ENCODE results near the gene TRHDE. TPM values are rescaled to one million over a fixed set of nuclear protein-coding genes. Genes with fewer than 3 reads are reported as not detected.

TRHDE gene
- total RNA-seq, 2 donors from 2014 or later = 10.9 to 73.2 TPM

GRCh38 chr12:72453066-72453465 lies 180.9 kb downstream of the TRHDE start:
- DNase-seq (peak in 1 of 4 donors; percentile 28), ATAC-seq (peak; percentile 92)
- intact Hi-C loops (cut with DNase I) = no loop called here
- no peak for TF ChIP-seq CTCF (IDR thresholded peaks at IDR 0.05)
- no peak for TF ChIP-seq POLR2A (IDR thresholded peaks at IDR 0.05)
- Histone ChIP-seq H3K9me3 (no peaks in the 10 kb centered on the region), H3K4me1 (peaks cover 39% of the 10 kb centered on the region), H3K36me3 (replicated peaks in 1 of 2; ENCODE audit: insufficient read depth in 1 of 2, low read depth in 2 of 2) (no peaks in the 10 kb centered on the region), H3K4me3 (no peak overlapping the region), H3K27me3 (no peaks in the 10 kb centered on the region), H3K27ac (peak overlapping the region in 3 of 4 donors; percentile 53 to 78 (median 71))

GRCh38 chr12:72453550-72453949 lies 181.4 kb downstream of the TRHDE start:
- peaks cover 39% of the 10 kb centered on the region for H3K4me1 ChIP-seq
- no peak overlapping the region for H3K4me3 ChIP-seq
- TF ChIP-seq CTCF (IDR thresholded peaks at IDR 0.05) (no peak), POLR2A (IDR thresholded peaks at IDR 0.05) (no peak)
- 62 to 85% methylated on average over 2 of the region's 2 CpGs for WGBS, 2 donors
- intact Hi-C loops (cut with DNase I) = no loop called here
- peak overlapping the region in 3 of 4 donors; percentile 40 to 78 (median 52) for H3K27ac ChIP-seq
- ATAC-seq (no peak), DNase-seq (no peak)
- no peaks in the 10 kb centered on the region for H3K27me3 ChIP-seq
- no peaks in the 10 kb centered on the region for H3K36me3 ChIP-seq (replicated peaks in 1 of 2; ENCODE audit: insufficient read depth in 1 of 2, low read depth in 2 of 2)
- H3K9me3 ChIP-seq = no peaks in the 10 kb centered on the region

GRCh38 chr12:72464471-72464870 lies 192.3 kb downstream of the TRHDE start:
- Histone ChIP-seq H3K4me1 (peaks cover 65% of the 10 kb centered on the region), H3K36me3 (replicated peaks in 1 of 2; ENCODE audit: insufficient read depth in 1 of 2, low read depth in 2 of 2) (no peaks in the 10 kb centered on the region), H3K27me3 (no peaks in the 10 kb centered on the region), H3K4me3 (no peak overlapping the region), H3K27ac (peak overlapping the region in 2 of 4 donors; percentile 31 to 86), H3K9me3 (no peaks in the 10 kb centered on the region)
- TF ChIP-seq CTCF (IDR thresholded peaks at IDR 0.05) (no peak), POLR2A (IDR thresholded peaks at IDR 0.05) (no peak)
- no peak for DNase-seq
- intact Hi-C loops (cut with DNase I) = no loop called here
- ATAC-seq = no peak

GRCh38 chr12:72465155-72465554 lies 193.0 kb downstream of the TRHDE start:
- H3K4me3 ChIP-seq = no peak overlapping the region
- 46 to 54% methylated on average over 1 of the region's 1 CpG for WGBS, 2 donors
- H3K36me3 ChIP-seq (replicated peaks in 1 of 2; ENCODE audit: insufficient read depth in 1 of 2, low read depth in 2 of 2) = no peaks in the 10 kb centered on the region
- ATAC-seq = no peak
- H3K4me1 ChIP-seq = peaks cover 58% of the 10 kb centered on the region
- H3K27me3 ChIP-seq = no peaks in the 10 kb centered on the region
- no peak for TF ChIP-seq CTCF (IDR thresholded peaks at IDR 0.05)
- no peak for TF ChIP-seq POLR2A (IDR thresholded peaks at IDR 0.05)
- DNase-seq = no peak
- intact Hi-C loops (cut with DNase I) = no loop called here
- peak overlapping the region in 3 of 4 donors; percentile 76 to 86 (median 77) for H3K27ac ChIP-seq
- no peaks in the 10 kb centered on the region for H3K9me3 ChIP-seq

- no peaks in the 10 kb centered on the region for H3K9me3 ChIP-seq
- no peaks in the 10 kb centered on the region for H3K27me3 ChIP-seq
- TF ChIP-seq CTCF (IDR thresholded peaks at IDR 0.05) = peak in 4 of 7 experiments; percentile 40 to 47 (median 40)
- peak in 1 of 3 donors; percentile 31 for TF ChIP-seq POLR2A (IDR thresholded peaks at IDR 0.05)
- no peaks in the 10 kb centered on the region for H3K36me3 ChIP-seq (replicated peaks in 1 of 2; ENCODE audit: insufficient read depth in 1 of 2, low read depth in 2 of 2)
- no peak overlapping the region for H3K4me3 ChIP-seq
- intact Hi-C loops (cut with DNase I) = no loop called here
- peak; percentile 46 to 86 (median 65) for DNase-seq
- peak overlapping the region; percentile 74 to 86 (median 76) for H3K27ac ChIP-seq
- peaks cover 49% of the 10 kb centered on the region for H3K4me1 ChIP-seq
- 42 to 50% methylated on average over 5 of the region's 5 CpGs for WGBS, 2 donors
- peak; percentile 92 for ATAC-seq
Measured at GRCh38 chr12:72465940-72466630, 193.9 kb downstream of the TRHDE start.
